Measurements from ENCODE around the gene ABCC1.

- TF ChIP-seq, protein P1, sequence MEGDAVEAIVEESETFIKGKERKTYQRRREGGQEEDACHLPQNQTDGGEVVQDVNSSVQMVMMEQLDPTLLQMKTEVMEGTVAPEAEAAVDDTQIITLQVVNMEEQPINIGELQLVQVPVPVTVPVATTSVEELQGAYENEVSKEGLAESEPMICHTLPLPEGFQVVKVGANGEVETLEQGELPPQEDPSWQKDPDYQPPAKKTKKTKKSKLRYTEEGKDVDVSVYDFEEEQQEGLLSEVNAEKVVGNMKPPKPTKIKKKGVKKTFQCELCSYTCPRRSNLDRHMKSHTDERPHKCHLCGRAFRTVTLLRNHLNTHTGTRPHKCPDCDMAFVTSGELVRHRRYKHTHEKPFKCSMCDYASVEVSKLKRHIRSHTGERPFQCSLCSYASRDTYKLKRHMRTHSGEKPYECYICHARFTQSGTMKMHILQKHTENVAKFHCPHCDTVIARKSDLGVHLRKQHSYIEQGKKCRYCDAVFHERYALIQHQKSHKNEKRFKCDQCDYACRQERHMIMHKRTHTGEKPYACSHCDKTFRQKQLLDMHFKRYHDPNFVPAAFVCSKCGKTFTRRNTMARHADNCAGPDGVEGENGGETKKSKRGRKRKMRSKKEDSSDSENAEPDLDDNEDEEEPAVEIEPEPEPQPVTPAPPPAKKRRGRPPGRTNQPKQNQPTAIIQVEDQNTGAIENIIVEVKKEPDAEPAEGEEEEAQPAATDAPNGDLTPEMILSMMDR (IDR thresholded peaks at IDR 0.05; ENCODE audit: borderline replicate concordance, extremely low read depth, low read length, poor library complexity, severe bottlenecking) = peak; percentile 86
- TF ChIP-seq EZH2 (IDR thresholded peaks at IDR 0.05; ENCODE audit: borderline replicate concordance, low read depth, low read length, severe bottlenecking) = no peak
These were observed 178.2 kb downstream of the ABCC1 start for GRCh38 chr16:16127469-16128116.

All from DND-41 (cell line).